HEK293T (cell line): Measurements from ENCODE around the gene PITX3.
"Not testable (repeated sequence)": the region's sequence is repeated elsewhere in the genome, so short reads cannot be mapped to it uniquely, and the experiment has no call there.

ENCODE experiments used
- ARNT ChIP-seq: fragments of 450-650 bp; IDR thresholded peaks from 2 replicates; pipeline ENCODE4 v1.6.1; 2017; ENCODE audit warnings: mild to moderate bottlenecking
- CTBP1 ChIP-seq: fragments of 450-650 bp; IDR thresholded peaks from 2 replicates; pipeline ENCODE4 v1.6.1; 2016; ENCODE audit warnings: borderline replicate concordance
- ELF4 ChIP-seq: fragments of 450-650 bp; IDR thresholded peaks from 2 replicates; pipeline ENCODE4 v1.6.1; 2017; ENCODE audit warnings: antibody characterized with exemption
- FOXA1 ChIP-seq: fragments of 450-650 bp; IDR thresholded peaks from 2 replicates; pipeline ENCODE4 v1.6.1; 2016; ENCODE audit warnings: mild to moderate bottlenecking
- FOXK2 ChIP-seq: fragments of 450-650 bp; IDR thresholded peaks from 2 replicates; pipeline ENCODE4 v1.6.1; 2016; ENCODE audit warnings: mild to moderate bottlenecking
- FOXM1 ChIP-seq: fragments of 450-650 bp; IDR thresholded peaks from 2 replicates; pipeline ENCODE4 v1.6.1; 2017; ENCODE audit warnings: mild to moderate bottlenecking, borderline replicate concordance
- L3MBTL2 ChIP-seq: fragments of 450-650 bp; conservative IDR thresholded peaks from 2 replicates; pipeline ENCODE4 v1.6.1; 2016; ENCODE audit warnings: mild to moderate bottlenecking
- LEF1 ChIP-seq: fragments of 450-650 bp; IDR thresholded peaks from 2 replicates; pipeline ENCODE4 v1.6.1; 2017; ENCODE audit warnings: mild to moderate bottlenecking, borderline replicate concordance
- NFRKB ChIP-seq: fragments of 450-650 bp; IDR thresholded peaks from 2 replicates; pipeline ENCODE4 v1.6.1; 2016; ENCODE audit warnings: mild to moderate bottlenecking, moderate library complexity
- SP1 ChIP-seq: fragments of 450-650 bp; IDR thresholded peaks from 2 replicates; pipeline ENCODE4 v1.6.1; 2017
- SUZ12 ChIP-seq: fragments of 450-650 bp; IDR thresholded peaks from 2 replicates; pipeline ENCODE4 v1.6.1; 2016; ENCODE audit warnings: mild to moderate bottlenecking
- TARDBP ChIP-seq: fragments of 450-650 bp; IDR thresholded peaks from 2 replicates; pipeline ENCODE4 v1.6.1; 2016
- ZNF384 ChIP-seq: fragments of 450-650 bp; IDR thresholded peaks from 2 replicates; pipeline ENCODE4 v1.6.1; 2016

- not testable (repeated sequence) for TF ChIP-seq SP1, FOXK2, SUZ12, FOXM1, L3MBTL2, TARDBP, ELF4, ARNT, NFRKB, LEF1, CTBP1, FOXA1, ZNF384
Measured at GRCh38 chr10:102252508-102252907, 11.2 kb upstream of the PITX3 start.
